ENCODE data around the gene TMEM131. TPM values are rescaled to one million over a fixed set of nuclear protein-coding genes. Genes with fewer than 3 reads are reported as not detected.

Gene TMEM131
- total RNA-seq, 1 experiment from 2014 or later, result 28.9 TPM

DNA sequence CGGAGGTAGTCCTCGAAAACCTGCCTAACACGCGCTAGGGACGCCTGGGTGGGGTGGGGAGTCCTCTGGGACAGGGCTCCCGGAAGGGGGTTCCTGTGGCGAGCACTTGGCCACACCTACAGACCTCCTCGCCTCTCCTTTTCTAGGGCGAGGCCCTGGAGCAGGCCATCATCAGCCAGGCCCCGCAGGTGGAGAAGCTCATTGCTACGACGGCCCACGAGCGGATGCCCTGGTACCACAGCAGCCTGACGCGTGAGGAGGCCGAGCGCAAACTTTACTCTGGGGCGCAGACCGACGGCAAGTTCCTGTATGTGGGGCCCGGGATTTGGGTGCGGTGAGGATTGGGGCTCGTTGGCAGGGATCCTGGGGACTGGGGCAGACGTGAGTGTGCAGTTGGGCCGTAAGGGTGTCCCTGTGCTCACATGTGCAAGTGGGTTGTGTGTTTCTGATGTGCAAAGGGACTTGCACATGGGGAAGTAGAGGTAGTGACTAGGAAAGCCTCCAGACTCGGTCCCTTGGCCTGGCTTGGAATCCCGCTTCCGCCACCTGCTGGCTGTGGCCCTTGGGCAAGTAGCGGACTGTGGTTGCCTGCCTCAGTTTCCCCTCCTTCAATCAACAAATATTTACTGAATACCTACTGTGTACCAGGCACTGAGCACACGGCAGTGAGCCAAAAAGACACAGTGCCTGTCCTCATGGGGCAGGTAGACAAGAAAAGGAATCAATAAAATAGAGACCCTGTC lies 270.6 kb downstream of the TMEM131 start:
- Histone ChIP-seq H3K36me3 (ENCODE audit: insufficient read depth, low read length, poor library complexity, severe bottlenecking) (no peaks in the 10 kb centered on the region), H3K9me3 (ENCODE audit: low read depth, low read length, poor library complexity, severe bottlenecking) (no peaks in the 10 kb centered on the region), H3K4me1 (ENCODE audit: insufficient read depth, low read length, poor library complexity, severe bottlenecking) (no peaks in the 10 kb centered on the region), H3K27ac (ENCODE audit: low read depth, low read length, poor library complexity, severe bottlenecking) (no peak overlapping the region), H3K27me3 (replicated peaks; ENCODE audit: insufficient read depth, low read depth, low read length, poor library complexity) (no peaks in the 10 kb centered on the region), H3K4me3 (ENCODE audit: low read depth, low read length, poor library complexity, severe bottlenecking) (no peak overlapping the region)
- TF ChIP-seq, protein P1, sequence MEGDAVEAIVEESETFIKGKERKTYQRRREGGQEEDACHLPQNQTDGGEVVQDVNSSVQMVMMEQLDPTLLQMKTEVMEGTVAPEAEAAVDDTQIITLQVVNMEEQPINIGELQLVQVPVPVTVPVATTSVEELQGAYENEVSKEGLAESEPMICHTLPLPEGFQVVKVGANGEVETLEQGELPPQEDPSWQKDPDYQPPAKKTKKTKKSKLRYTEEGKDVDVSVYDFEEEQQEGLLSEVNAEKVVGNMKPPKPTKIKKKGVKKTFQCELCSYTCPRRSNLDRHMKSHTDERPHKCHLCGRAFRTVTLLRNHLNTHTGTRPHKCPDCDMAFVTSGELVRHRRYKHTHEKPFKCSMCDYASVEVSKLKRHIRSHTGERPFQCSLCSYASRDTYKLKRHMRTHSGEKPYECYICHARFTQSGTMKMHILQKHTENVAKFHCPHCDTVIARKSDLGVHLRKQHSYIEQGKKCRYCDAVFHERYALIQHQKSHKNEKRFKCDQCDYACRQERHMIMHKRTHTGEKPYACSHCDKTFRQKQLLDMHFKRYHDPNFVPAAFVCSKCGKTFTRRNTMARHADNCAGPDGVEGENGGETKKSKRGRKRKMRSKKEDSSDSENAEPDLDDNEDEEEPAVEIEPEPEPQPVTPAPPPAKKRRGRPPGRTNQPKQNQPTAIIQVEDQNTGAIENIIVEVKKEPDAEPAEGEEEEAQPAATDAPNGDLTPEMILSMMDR (conservative IDR thresholded peaks at IDR 0.05; ENCODE audit: low read depth, low read length), result no peak
- no peak for TF ChIP-seq EZH2 (IDR thresholded peaks at IDR 0.05; ENCODE audit: borderline replicate concordance, low read depth, low read length, poor library complexity, severe bottlenecking)
- CTCF ChIA-PET, result no interaction called here
- no TSS peak for BruUV-seq (replicated peaks)
- no peak for DNase-seq (ENCODE audit: low spot score)
- intact Hi-C loops (cut with micrococcal nuclease; ENCODE audit: unreplicated experiment), result no loop called here
- POLR2A ChIA-PET (ENCODE audit: low non-redundant PET), result no interaction called here

DNA sequence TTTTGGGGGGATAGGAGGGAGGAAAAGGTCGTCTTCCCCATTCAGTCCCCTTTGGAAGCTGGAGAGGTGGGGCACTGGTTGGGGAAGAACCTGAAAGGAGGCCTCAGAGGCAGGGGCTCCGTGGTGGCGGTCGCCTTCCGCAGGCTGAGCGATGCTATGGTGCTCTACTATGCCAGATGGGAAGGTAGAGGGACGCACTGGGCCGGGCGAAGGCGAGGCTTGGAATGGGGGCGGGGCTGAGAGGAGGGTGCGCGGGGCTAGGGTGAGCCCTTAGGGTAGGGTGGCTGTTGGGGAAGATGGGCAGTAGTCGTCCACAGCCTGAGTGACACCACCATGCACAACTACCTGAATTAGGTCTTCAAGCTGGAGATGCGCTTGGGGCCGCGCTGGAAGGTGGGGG lies 271.2 kb downstream of the TMEM131 start:
- CTCF ChIA-PET, result no interaction called here

DNA sequence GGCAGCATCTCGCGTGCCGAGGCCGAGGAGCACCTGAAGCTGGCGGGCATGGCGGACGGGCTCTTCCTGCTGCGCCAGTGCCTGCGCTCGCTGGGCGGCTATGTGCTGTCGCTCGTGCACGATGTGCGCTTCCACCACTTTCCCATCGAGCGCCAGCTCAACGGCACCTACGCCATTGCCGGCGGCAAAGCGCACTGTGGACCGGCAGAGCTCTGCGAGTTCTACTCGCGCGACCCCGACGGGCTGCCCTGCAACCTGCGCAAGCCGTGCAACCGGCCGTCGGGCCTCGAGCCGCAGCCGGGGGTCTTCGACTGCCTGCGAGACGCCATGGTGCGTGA lies 271.7 kb downstream of the TMEM131 start:
- no TSS peak for BruUV-seq (replicated peaks)
- Histone ChIP-seq H3K4me1 (ENCODE audit: insufficient read depth, low read length, poor library complexity, severe bottlenecking) (no peaks in the 10 kb centered on the region), H3K36me3 (ENCODE audit: insufficient read depth, low read length, poor library complexity, severe bottlenecking) (no peaks in the 10 kb centered on the region), H3K9me3 (ENCODE audit: low read depth, low read length, poor library complexity, severe bottlenecking) (no peaks in the 10 kb centered on the region), H3K4me3 (ENCODE audit: low read depth, low read length, poor library complexity, severe bottlenecking) (no peak overlapping the region), H3K27ac (ENCODE audit: low read depth, low read length, poor library complexity, severe bottlenecking) (no peak overlapping the region), H3K27me3 (replicated peaks; ENCODE audit: insufficient read depth, low read depth, low read length, poor library complexity) (no peaks in the 10 kb centered on the region)
- POLR2A ChIA-PET (ENCODE audit: low non-redundant PET), result no interaction called here
- TF ChIP-seq, protein P1 (conservative IDR thresholded peaks at IDR 0.05; ENCODE audit: low read depth, low read length), result no peak
- no peak for TF ChIP-seq EZH2 (IDR thresholded peaks at IDR 0.05; ENCODE audit: borderline replicate concordance, low read depth, low read length, poor library complexity, severe bottlenecking)
- DNase-seq (ENCODE audit: low spot score), result no peak
- CTCF ChIA-PET, result no interaction called here
- intact Hi-C loops (cut with micrococcal nuclease; ENCODE audit: unreplicated experiment), result no loop called here

More for the DNA sequence above, 271.2 kb downstream of the TMEM131 start:
- Histone ChIP-seq H3K36me3 (ENCODE audit: insufficient read depth, low read length, poor library complexity, severe bottlenecking) (no peaks in the 10 kb centered on the region), H3K9me3 (ENCODE audit: low read depth, low read length, poor library complexity, severe bottlenecking) (no peaks in the 10 kb centered on the region), H3K4me1 (ENCODE audit: insufficient read depth, low read length, poor library complexity, severe bottlenecking) (no peaks in the 10 kb centered on the region), H3K27me3 (replicated peaks; ENCODE audit: insufficient read depth, low read depth, low read length, poor library complexity) (no peaks in the 10 kb centered on the region), H3K4me3 (ENCODE audit: low read depth, low read length, poor library complexity, severe bottlenecking) (no peak overlapping the region), H3K27ac (ENCODE audit: low read depth, low read length, poor library complexity, severe bottlenecking) (no peak overlapping the region)
- no TSS peak for BruUV-seq (replicated peaks)
- POLR2A ChIA-PET (ENCODE audit: low non-redundant PET), result no interaction called here
- intact Hi-C loops (cut with micrococcal nuclease; ENCODE audit: unreplicated experiment), result no loop called here
- DNase-seq (ENCODE audit: low spot score), result no peak
- TF ChIP-seq, protein P1 (conservative IDR thresholded peaks at IDR 0.05; ENCODE audit: low read depth, low read length), result no peak
- no peak for TF ChIP-seq EZH2 (IDR thresholded peaks at IDR 0.05; ENCODE audit: borderline replicate concordance, low read depth, low read length, poor library complexity, severe bottlenecking)
